ENCODE measurements around the gene PYROXD2.
A peak's percentile ranks its signal among the peaks of the same experiment; 100 is the strongest.
"Not testable (repeated sequence)": the region's sequence is repeated elsewhere in the genome, so short reads cannot be mapped to it uniquely, and the experiment has no call there.

The PYROXD2 gene

GRCh38 chr10:98363220-98363619 lies 51.8 kb downstream of the PYROXD2 start:
- DNase-seq: no peak

- no peak for DNase-seq
Measured at GRCh38 chr10:98361131-98362025, 53.6 kb downstream of the PYROXD2 start.

GRCh38 chr10:98357194-98357822 lies 57.7 kb downstream of the PYROXD2 start:
- DNase-seq: no peak

DNA sequence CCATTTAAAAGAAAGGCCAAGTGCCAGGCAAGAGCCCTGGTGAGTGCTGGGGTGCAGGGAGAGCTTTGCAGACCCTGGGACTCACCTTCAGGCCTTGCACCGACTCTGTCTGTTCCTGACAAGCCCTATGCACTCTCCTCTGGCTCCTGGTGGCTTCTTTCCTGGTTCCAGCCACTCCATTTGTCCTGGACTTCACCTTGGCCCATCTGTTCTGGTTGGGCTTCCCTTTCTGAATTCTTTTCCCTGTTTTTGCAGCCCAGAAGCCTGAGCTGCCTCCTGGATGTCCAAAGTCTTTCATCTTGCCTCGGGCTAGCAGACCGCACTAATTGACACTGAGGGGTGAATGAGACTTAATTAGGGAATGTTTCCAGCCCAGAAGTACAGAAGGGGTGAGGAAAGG lies 60.5 kb downstream of the PYROXD2 start:
- DNase-seq: no peak

DNA sequence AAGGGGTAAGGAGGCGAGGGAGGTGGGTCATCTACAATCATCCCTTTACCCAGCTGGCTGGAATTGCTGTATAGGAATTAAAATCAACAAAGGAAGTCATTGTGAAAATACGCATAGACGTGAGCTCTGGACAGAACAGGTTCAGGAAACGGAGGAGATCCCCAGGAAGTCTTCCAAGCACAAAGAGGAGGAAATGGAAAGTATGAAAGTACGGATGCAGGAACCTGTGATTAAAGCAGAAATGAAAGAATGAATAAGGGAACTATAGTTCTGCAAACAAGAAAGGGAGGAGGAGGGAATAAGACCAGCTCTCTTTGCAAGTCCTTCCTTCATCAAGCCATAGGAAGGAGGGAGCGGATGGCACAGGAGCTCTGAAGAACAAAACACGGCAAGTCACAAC lies 61.8 kb downstream of the PYROXD2 start:
- no peak for DNase-seq

DNA sequence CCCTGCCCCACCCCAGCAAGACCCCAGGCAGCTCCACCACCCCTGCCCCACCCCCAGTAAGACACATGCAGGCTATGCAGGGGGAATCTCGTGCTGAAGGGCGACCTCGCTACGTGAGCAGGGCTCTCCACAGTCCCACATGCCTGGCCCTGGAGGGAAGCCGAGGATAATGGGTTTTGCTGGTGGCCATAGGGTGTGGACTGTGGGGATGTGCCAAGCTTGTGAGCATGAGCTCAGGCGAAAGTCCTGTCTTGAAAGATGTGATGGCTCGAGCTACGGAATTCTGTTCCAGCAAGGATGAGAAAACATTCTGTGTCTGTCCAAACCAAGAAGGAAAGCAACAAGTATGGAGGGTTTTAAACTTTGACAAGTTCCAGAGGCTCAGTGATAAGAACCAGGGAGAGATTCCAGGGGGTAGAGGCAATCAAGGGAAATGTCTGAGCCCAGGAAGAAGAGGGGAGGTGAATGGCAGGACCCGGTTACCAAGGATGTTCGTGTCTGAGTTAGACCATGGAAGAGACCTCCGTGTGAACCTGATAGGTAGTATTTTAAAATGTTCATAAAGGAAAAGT lies 63.1 kb downstream of the PYROXD2 start:
- DNase-seq: no peak

- no peak for DNase-seq
Measured at GRCh38 chr10:98349508-98349922, 65.5 kb downstream of the PYROXD2 start.

GRCh38 chr10:98346847-98347246 lies 68.1 kb downstream of the PYROXD2 start:
- no peak for DNase-seq

- no peak for DNase-seq
Measured at GRCh38 chr10:98344589-98345038, 70.4 kb downstream of the PYROXD2 start.

- DNase-seq: not testable (repeated sequence)
Measured at GRCh38 chr10:98341701-98342100, 73.3 kb downstream of the PYROXD2 start.

DNA sequence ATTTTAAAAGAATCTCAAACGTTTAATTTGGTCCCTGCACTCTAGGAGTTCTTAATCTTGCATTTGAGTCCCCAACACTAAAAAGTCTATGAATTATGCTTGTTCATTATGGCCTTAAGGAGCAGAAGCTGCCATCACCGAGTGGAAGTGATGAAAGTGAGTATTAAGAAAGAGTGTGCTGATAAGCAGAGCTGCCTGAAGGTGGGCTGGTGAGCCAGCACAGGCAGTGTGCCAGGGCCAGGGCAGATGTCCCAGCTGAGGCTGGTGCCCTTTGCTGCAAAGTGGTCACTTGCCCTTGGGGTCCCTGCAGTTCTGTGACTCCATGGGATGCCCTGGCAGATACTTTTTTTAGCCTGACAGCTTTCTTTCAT lies 74.1 kb downstream of the PYROXD2 start:
- DNase-seq: no peak

- no peak for DNase-seq
Measured at GRCh38 chr10:98340261-98340939, 74.6 kb downstream of the PYROXD2 start.

DNA sequence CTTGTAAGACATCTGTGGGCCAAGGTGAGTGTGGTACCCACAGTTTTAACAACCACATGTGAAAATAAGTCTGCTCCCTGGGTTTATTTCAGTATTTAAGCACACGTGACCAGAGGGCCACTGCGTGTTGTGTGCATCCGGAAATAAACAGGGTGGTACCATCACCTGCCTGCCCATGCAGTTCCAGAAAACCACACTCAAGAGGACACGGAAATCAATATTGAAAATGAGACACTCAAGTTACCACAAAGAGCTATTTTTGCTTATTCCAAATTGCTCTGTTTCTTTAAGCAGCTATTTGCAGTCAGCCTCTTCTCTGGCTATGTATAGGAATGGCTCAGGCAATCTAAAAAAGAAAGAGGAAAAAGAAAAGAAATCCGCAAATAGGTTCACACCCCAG lies 75.2 kb downstream of the PYROXD2 start:
- peak; percentile 51 for DNase-seq

- no peak for DNase-seq
Measured at GRCh38 chr10:98338896-98339295, 76.1 kb downstream of the PYROXD2 start.

DNA sequence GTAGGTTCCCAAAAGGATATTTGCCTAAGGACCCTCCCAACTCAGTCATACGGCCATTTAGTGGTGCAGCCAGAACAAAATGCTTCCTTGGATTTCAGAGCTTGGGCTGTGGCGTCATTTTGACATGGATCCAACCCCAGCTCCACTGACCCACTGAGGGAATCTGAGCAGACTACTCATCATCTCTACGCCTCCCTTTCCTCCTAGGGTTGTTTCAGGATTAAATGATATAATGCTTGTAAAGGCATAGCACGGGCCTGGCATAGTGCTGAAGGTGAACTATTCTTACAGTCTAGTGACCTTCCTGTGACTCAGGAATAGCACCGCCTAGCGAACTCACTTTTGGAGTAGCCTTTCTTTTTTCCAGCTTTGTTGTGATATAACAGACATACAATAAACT lies 76.7 kb downstream of the PYROXD2 start:
- no peak for DNase-seq

DNA sequence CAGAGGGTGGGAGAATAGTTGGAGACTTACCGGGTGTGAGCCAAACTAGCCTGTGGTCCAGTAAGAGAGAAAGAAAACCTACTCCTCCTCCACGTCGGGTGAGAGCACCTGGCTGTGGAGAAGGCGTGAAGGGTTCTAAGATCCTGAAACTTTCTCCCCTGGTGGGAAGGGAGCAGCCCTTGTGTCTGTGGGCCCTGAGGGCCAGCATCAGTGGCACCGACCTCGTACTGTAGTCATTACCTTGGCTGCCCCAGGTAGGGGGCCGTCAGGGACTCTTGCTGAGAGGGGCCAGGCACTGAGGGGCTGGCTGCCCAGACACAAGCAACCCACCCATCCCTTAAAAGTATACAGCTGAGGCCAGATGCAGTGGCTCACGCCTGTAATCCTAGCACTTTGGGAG lies 77.5 kb downstream of the PYROXD2 start:
- DNase-seq: no peak
